GM12864 (cell line): ENCODE data around the gene MAST4.

Experiments used
- DNase-seq: peaks from one replicate; pipeline ENCODE4 v3.0.0-alpha.2; 2011; ENCODE audit warnings: low read depth
- H3K4me3 ChIP-seq: 2 replicates; pipeline ENCODE4 v1.5.1; 2011; ENCODE audit warnings: mild to moderate bottlenecking, low read depth, low read length, control low read depth
- TF ChIP-seq, protein P1 (sequence below): IDR thresholded peaks from 2 replicates; pipeline ENCODE4 v1.5.1; 2011; ENCODE audit warnings: low read depth, mild to moderate bottlenecking, moderate library complexity, low read length, control low read depth, inconsistent platforms; ENCODE audit errors: missing control alignments

Gene MAST4

DNA sequence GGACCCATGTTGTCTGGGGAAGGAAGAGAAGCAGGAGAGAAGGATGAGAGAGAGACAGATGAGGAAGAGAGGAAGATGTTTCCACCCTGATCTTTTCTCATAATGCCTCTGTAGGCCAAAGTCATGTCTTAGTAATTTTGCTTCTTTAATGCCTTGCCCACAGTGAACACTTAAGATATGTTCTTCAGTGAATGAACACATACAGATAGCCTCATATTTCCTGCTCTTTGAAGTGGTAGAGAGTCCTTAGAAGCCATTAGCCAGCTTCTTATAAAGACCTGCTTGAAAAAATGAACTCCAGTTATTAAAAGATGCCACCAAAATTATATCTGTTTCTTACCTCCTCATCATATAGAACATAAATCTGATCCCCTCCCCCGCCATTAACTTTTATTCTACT, 356.0 kb downstream of the MAST4 start:
- H3K4me3 ChIP-seq = no peak overlapping the region
- TF ChIP-seq, protein P1, sequence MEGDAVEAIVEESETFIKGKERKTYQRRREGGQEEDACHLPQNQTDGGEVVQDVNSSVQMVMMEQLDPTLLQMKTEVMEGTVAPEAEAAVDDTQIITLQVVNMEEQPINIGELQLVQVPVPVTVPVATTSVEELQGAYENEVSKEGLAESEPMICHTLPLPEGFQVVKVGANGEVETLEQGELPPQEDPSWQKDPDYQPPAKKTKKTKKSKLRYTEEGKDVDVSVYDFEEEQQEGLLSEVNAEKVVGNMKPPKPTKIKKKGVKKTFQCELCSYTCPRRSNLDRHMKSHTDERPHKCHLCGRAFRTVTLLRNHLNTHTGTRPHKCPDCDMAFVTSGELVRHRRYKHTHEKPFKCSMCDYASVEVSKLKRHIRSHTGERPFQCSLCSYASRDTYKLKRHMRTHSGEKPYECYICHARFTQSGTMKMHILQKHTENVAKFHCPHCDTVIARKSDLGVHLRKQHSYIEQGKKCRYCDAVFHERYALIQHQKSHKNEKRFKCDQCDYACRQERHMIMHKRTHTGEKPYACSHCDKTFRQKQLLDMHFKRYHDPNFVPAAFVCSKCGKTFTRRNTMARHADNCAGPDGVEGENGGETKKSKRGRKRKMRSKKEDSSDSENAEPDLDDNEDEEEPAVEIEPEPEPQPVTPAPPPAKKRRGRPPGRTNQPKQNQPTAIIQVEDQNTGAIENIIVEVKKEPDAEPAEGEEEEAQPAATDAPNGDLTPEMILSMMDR = no peak
- no peak for DNase-seq

DNA sequence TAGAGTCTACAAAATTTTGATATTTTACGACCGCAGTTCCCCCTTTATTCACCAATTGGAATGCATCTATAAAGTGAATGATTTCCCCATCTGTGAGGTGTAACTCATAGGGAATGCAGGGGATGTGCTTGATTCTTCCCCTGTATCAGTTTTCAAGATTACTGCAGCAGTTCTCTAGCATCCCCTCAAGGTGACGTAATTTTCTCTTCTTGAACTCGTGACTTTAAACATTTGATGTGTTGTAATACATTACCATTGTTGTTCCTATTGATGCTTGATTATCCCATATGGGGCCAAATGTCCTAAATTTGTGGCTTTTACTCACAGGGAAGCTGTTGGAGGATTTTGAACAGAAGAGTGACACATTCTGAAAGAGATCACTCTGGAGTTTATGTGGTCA, 360.2 kb downstream of the MAST4 start:
- TF ChIP-seq, protein P1 = no peak
- H3K4me3 ChIP-seq = no peak overlapping the region
- DNase-seq = no peak

DNA sequence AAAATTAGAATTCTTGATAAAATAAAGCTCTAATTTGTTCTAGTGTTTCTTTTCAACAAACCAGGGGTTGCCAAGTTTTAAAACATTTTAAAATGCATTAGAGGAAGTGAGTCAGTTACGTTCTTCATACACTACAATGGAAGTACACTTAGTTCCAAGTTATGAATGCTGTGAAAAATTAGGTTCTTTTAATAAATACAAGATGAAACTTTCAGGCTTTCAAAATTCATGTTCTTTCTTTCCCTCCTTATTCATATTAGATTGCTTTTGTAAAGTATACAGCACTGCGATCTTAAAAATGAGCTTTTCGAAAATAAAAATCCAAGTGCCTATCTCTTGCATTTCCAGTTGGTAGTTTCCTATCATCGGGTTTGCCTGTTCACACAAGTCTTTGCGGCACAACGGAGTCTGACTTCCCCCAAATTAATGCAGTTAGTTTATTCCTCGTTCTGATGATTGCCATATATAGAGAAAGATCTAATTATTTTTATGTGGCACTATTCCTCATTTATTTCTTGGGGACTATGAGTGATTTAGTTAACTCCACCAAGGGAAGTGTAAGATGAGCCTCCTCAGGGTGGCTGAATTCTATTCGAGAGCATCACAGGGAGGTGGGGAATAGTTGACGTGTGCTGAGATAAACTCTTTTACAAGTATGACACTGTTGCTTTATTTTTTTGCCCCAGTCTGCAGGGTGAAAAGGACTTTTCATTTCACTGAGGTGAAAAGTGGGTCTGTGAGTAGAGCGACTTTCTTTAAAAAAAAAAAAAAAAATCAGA, 362.2 kb downstream of the MAST4 start:
- no peak for DNase-seq
- TF ChIP-seq, protein P1 = no peak
- H3K4me3 ChIP-seq = no peak overlapping the region

DNA sequence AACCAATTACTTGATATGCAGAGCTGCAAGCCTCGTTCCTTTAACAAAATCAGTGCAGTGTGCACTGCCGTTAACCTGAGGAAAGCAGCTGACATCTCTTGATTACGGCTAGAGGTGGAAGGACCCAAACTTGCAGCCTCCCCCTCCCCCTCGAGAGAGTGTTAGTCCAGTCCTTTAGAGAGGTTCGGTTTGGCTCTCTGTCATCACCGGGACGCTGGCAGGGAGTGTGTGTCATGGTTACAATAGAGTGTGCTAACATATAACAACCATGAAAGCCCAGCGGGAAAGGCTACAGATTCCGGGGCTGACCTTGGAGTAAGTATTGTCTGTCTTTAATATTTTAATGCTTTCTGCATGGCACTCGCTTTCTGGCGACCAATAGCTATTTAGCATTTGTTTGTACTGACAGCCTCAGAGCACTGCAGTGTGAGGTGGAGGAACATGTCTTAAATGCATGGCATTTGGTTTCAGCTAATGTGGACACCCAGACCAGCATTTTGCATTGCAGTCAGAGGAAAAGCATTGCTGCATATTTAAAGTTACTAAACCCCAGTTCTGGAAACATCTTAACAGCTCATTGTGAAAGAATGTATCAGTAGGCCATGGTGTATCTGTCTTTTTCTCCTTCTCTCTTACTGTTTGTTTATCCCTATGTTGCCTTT, 362.9 kb downstream of the MAST4 start:
- TF ChIP-seq, protein P1 = no peak
- no peak overlapping the region for H3K4me3 ChIP-seq
- DNase-seq = no peak

DNA sequence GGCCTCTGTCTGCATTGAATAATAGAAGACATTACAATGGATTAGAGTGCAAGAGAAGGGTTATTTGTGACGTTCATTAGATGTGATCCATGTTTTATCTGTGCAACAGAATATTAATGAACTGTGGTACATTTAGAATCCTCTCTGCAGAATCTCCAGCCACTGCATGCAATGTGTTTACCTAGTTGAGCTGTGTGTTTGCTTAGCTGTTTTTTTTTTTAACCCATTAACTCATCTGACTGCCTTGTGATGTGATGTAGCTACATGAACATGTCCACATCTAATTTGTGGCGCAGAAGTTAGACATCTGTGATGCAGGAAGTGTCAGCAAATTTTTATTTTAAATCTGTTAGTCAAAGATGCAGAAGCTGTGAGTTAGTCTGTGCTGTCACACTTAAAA, 363.5 kb downstream of the MAST4 start:
- H3K4me3 ChIP-seq = no peak overlapping the region
- TF ChIP-seq, protein P1 = no peak
- no peak for DNase-seq

DNA sequence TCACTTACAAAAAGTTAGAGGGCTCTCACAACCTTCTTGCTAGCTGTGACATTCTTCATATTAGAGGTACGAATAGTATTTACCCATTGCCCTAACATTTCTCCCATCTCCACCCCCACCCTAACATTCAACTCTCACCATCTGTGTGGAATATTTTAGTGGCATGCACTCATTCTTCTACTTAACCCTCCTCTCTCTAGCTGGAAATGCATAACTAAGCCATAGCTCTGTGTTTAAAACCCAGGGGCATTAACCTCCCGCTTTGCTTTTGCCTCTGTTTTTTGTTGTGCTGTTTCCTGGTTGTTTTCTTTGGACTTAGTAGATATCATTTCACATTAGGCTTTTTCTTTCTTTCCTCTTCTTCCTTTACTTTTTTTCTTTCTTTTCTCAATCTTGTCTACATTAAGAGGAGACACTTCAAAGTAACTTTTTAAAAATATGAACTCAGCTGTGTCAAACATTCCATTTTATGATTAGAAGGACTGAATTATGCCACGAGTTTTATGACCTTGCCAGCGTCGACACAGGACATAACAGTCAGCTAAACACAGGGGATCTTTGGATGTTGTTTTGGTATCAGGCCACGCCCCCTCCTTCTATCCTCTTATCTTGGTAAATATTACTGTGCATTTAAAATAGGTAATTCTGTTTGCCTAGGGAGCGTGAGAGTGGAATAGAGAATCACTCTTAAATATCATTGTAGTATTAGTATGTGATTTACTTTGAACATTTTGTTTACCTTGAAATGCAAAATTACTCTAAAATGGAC, 364.4 kb downstream of the MAST4 start:
- H3K4me3 ChIP-seq = no peak overlapping the region
- TF ChIP-seq, protein P1 = no peak
- no peak for DNase-seq
